ENCODE results near the gene TBC1D7. TPM values are rescaled to one million over a fixed set of nuclear protein-coding genes. Genes with fewer than 3 reads are reported as not detected.

TBC1D7 gene
- total and polyA plus RNA-seq, 10 of the 15 experiments (the other 5 are each of a cell fraction or from before 2014, with no cell fraction given): 20.1 to 65.9 (median 31.3) TPM

GRCh38 chr6:13355043-13355945 lies 27.0 kb upstream of the TBC1D7 start (continued):
- TF ChIP-seq ZBTB4 (CRISPR knock-in tag; IDR thresholded peaks at IDR 0.05) (no peak), TARDBP (IDR thresholded peaks at IDR 0.05; ENCODE audit: borderline replicate concordance) (0 out of 2 replicates have a peak, but pooled peaks have one; percentile 27), YY1 (IDR thresholded peaks at IDR 0.05; ENCODE audit: low read depth, low read length) (0 out of 2 replicates have a peak, but pooled peaks have one; percentile 16), NRF1 (conservative IDR thresholded peaks at IDR 0.05; ENCODE audit: low read depth, low read length) (no peak), ZZZ3 (IDR thresholded peaks at IDR 0.05; ENCODE audit: control insufficient read depth, insufficient read length, low read depth) (no peak), ZBTB40 (IDR thresholded peaks at IDR 0.05; ENCODE audit: borderline replicate concordance) (no peak), ZBTB33 (IDR thresholded peaks at IDR 0.05) (no peak), RAD21 (IDR thresholded peaks at IDR 0.05; ENCODE audit: insufficient read depth, low read depth, low read length) (no peak), RB1 (IDR thresholded peaks at IDR 0.05; ENCODE audit: borderline replicate concordance) (no peak), CEBPB (IDR thresholded peaks at IDR 0.05; ENCODE audit: borderline replicate concordance in 1 of 2, low read depth in 2 of 2, low read length in 2 of 2) (0 out of 4 replicates have a peak, but pooled peaks of 1 of the 2 experiments have one; percentile 66), CHD4 (IDR thresholded peaks at IDR 0.05) (no peak), EED (IDR thresholded peaks at IDR 0.05; ENCODE audit: low read depth) (peak; percentile 73; the same call in 1 of the 2 replicates), USF2 (IDR thresholded peaks at IDR 0.05; ENCODE audit: borderline replicate concordance, low read depth, low read length) (no peak), E2F8 (IDR thresholded peaks at IDR 0.05; ENCODE audit: low read depth, partially characterized antibody) (no peak), POLR2AphosphoS5 (IDR thresholded peaks at IDR 0.05; ENCODE audit: low read length) (no peak)

Measured in GM12878 (cell line).